HG02763 (cell line): ENCODE results near the gene WNT6.

Experiments
- ATAC-seq: cut with Tn5 transposase; IDR thresholded peaks from one replicate; pipeline ENCODE4 v1.9.1; 2021; ENCODE audit warnings: mild to moderate bottlenecking, moderate library complexity; ENCODE audit not compliant: unreplicated experiment

WNT6 gene

DNA sequence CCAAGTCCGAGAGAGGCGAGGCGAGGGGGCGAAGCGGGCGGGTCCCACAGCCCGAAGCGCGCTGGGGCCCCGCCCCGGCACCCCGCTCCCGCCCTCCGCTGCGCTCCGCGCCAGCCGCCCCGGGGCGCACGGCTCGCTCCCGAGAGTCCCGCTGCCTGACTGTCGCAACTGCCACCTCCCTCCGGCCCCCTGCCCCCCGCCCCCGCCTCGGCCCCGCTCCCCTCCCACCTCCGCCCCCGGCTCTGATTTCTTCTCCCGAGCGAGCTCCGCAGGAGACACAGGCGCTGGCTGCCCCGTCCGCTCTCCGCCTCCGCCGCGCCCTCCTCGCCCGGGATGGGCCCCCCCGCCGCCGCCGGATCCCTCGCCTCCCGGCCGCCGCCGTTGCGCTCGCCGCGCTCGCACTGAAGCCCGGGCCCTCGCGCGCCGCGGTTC, at the start of gene WNT6:
Gene WNT6 (plus strand): TSS at position 250 of the 432 bp plus-strand sequence. CDS start 233 bp downstream, outside the sequence.
- ATAC-seq: no peak

- ATAC-seq: no peak
Measured at GRCh38 chr2:218810256-218810655, 49.3 kb upstream of the WNT6 start.

DNA sequence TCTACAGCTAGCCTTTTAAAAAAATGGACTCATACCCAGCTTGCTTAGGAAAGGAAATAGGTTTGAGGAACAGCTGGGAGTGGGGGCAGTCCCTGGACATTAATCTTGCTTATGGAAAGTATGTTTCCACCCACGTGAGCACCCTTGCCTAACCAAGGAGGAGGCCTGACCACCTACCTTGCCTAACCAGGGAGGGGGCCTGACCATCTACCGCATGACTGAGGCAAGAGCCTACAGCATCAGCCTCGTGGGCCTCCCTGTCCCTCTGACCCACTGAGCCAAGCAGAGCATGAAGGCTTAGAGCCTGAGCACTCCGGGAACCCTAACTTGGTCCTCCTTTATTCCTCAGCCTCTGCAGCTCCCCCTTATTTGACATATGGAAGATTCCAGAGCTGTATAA, 48.2 kb upstream of the WNT6 start:
- no peak for ATAC-seq

DNA sequence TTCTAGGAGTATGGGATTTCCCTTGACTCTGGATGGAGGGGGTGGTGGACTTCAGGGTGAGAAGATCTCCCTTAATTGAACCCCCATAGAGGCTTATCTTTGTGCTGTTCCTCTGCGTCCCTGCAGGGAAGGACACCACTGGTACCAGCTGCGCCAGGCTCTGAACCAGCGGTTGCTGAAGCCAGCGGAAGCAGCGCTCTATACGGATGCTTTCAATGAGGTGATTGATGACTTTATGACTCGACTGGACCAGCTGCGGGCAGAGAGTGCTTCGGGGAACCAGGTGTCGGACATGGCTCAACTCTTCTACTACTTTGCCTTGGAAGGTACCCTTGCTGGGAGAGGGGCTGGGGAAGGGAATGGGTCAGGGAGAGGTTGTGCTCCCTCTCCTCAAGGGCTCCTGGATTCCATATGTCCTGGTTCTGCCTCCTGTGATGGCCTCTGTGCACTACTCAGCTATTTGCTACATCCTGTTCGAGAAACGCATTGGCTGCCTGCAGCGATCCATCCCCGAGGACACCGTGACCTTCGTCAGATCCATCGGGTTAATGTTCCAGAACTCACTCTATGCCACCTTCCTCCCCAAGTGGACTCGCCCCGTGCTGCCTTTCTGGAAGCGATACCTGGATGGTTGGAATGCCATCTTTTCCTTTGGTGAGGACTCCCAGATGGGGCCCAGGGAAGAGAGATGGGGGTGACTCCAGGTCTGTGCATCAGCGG, 47.3 kb upstream of the WNT6 start:
- no peak for ATAC-seq

- no peak for ATAC-seq
Measured at GRCh38 chr2:218812861-218813260, 46.7 kb upstream of the WNT6 start.

- no peak for ATAC-seq
Measured at GRCh38 chr2:218813771-218814460, 45.7 kb upstream of the WNT6 start.

GRCh38 chr2:218814540-218815243, 44.9 kb upstream of the WNT6 start:
- no peak for ATAC-seq

GRCh38 chr2:218815244-218815637, 44.4 kb upstream of the WNT6 start:
- ATAC-seq: no peak

- no peak for ATAC-seq
Measured at GRCh38 chr2:218815649-218816048, 44.0 kb upstream of the WNT6 start.

DNA sequence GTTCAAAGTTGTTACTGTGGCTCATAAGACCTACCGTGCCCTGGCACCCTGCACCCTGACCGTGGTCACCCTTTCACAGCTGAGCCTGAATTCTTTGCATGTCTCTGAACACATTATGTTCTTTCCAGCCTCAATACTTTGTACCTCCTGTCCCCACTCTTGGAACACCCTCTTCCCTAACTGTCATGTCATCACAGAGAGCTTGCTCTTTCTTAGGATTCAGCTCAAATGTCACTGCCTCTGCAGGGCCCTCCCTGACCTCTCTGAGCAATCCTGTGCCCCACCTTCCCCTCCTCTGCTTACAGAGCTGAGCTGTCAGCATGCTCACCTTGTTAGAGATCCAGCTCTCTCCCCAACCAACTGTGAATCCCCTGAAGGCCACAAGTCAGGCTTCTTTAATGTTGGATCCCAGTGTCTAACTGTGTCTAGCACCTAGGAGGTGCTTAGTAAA, 43.0 kb upstream of the WNT6 start:
- no peak for ATAC-seq

GRCh38 chr2:218819093-218819492, 40.5 kb upstream of the WNT6 start:
- ATAC-seq: no peak

- ATAC-seq: no peak
Measured at GRCh38 chr2:218820746-218821369, 38.7 kb upstream of the WNT6 start.

DNA sequence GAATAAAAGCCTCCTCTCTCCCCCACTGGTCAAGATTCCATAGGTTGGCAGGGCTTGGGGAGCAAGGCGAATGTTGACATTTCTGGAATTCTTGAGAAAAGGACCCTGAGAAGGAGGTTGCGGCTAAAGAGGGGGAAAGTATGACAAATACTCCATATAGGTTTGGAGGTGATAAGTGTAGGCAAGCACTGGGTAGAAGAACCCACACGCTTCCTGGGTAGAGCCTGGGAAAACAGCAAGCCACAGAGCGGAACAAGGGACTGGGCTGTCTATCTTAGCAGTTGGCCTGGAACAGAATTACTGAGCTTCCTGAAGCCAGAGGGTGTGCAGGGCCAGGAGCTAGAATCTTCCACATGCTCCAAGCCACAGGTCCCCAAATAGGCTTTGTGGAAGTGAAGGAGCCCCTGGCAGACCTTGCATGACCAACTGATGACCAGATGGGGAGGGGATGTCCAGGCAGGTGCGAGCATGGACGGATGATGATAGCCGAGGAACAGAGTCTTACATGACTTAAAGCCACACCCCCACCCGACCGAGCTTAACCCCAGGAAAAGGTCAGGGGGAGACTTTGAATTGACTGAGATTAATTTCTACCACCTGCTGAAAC, 37.9 kb upstream of the WNT6 start:
- ATAC-seq: no peak

GRCh38 chr2:218822622-218823021, 37.0 kb upstream of the WNT6 start:
- no peak for ATAC-seq

DNA sequence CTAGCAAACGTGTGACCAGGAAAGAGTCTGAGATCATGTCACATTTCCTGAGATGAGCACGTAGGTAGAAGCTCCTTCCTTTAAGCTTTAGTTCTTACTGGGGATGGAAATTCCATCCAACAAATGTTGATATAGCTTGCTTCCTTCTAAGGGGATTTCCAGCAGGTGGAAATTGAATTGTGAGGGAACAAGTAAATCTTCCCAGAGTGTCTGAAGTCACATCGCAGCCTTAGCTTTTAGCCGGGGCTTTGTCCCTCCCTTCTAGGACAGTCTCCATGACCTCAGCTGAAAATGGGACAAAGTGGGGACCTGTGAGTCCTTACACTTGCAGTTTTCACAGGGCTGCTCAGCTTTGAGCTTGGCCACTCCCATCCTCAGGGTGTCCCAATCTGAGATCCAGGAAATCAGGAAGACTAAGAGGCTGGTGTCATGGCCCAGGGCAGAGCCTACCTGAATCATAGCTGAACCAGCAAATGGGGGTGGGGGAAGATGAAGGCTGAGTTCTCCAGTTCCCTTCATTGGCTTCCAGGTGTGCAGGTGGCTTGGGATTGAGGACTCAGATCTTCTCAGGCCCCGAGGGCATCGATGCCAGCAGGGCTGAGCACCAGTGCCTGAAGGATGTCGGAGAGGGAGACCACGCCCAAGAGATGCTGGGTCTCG, 36.3 kb upstream of the WNT6 start:
- ATAC-seq: no peak

DNA sequence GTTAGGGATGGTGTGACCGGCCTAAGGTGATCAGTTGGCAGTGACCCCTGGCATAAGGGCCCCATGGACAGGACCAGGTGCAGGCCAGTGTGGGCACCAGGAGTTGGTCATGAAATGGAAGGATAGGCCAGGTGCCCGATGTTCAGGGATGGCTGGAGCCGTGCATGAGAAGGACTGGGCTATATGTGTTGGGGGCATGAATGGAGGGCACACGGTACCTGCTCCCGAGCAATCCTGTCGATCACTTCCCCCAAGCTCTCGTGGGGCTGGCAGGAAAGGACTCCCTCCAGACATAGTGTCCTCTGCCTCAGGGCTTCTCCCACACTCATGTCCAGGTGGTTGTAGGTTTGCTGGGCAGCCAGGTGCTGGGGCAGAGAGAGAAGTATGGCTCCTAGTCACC, 35.6 kb upstream of the WNT6 start:
- no peak for ATAC-seq

DNA sequence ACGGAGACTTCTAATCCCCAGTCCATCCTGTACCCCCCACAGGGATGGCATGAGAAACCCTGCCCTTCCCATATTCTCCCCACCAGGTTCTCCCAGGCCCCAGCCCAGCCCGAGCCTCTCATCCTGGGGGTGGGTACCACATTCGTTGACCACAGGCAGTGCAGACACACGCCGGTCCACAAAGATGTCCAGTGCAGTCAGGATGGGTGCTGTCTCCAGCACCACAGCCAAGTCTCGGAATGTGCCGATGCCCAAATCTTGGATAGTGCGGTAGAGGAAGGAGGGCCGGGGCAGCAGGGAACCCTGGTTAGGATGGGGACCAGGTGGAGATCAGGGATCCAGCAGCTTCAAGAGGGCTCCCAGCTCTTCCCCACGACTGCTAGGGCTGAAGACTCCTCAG, 32.8 kb upstream of the WNT6 start:
- no peak for ATAC-seq

- no peak for ATAC-seq
Measured at GRCh38 chr2:218827701-218828476, 31.7 kb upstream of the WNT6 start.

DNA sequence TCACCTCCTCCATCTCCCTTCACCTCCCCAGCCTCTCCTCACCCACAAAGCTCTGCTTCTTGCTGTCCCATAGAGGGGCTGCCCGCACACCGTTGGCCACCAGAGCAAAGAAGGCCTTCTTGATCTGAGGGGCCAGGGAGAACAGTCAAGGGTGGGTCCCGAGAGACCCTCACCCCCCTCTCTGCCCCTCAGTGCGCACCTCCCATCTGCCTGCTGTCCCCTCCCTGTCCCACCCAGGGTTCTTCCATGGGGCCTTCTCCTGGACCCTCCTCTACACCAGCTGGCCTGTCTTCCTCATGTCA, 31.2 kb upstream of the WNT6 start:
- ATAC-seq: no peak
